ENCODE data around the gene NFE2. TPM values are rescaled to one million over a fixed set of nuclear protein-coding genes. Genes with fewer than 3 reads are reported as not detected.

The NFE2 gene
- total RNA-seq, 4 donors from 2014 or later = 2.5 to 18.6 (median 8.1) TPM

DNA sequence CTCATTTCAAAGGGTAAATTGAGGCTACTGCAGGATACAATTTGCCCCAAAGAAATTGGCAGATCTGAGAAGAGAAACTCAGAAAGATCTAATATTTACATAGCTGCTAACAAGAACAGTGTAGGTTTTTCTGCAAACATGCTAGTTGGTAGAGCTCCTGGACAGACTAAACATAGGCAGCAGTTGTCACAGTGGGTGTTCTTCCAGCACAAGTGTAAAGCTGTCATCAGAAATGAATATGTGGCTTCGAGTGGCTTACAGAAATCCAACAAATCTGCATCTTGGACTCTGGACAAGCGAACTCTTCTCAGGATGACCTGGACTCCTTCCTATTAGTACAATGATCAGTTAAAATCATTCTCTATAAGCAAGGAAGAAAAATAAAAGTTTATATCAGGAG is 26.8 kb downstream of the NFE2 start:
- 63 to 84% methylated on average over 2 of the region's 2 CpGs for WGBS, 2 donors
- H3K4me3 ChIP-seq (ENCODE audit: low read depth, poor library complexity, severe bottlenecking) = no peak overlapping the region
- intact Hi-C loops (cut with DNase I; ENCODE audit: low total_unique reads) = no loop called here
- TF ChIP-seq, protein P1, sequence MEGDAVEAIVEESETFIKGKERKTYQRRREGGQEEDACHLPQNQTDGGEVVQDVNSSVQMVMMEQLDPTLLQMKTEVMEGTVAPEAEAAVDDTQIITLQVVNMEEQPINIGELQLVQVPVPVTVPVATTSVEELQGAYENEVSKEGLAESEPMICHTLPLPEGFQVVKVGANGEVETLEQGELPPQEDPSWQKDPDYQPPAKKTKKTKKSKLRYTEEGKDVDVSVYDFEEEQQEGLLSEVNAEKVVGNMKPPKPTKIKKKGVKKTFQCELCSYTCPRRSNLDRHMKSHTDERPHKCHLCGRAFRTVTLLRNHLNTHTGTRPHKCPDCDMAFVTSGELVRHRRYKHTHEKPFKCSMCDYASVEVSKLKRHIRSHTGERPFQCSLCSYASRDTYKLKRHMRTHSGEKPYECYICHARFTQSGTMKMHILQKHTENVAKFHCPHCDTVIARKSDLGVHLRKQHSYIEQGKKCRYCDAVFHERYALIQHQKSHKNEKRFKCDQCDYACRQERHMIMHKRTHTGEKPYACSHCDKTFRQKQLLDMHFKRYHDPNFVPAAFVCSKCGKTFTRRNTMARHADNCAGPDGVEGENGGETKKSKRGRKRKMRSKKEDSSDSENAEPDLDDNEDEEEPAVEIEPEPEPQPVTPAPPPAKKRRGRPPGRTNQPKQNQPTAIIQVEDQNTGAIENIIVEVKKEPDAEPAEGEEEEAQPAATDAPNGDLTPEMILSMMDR (IDR thresholded peaks at IDR 0.05) = no peak
- TF ChIP-seq POLR2A (IDR thresholded peaks at IDR 0.05) = no peak
- DNase-seq (ENCODE audit: low spot score in 2 of 2) = no peak

DNA sequence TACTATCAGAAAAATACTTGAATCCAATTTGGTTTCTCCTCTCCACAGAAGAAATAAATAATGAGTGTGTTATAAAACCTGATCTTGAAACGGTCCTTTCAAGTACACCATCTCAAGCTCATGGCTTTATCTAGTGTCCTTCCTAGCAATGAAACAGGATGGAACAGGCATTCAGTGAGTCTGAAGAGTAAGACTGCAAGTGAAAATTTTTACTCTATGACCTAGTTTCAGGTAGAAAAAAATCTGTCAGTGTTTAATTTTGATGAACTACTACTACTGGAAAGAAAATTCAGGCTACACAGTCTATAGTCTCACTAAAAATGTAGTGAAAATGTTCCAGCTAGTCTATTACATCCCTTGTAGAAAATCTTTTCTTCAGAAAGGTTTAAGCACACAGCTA is 28.6 kb downstream of the NFE2 start:
- TF ChIP-seq, protein P1 (IDR thresholded peaks at IDR 0.05) = no peak
- no peak for TF ChIP-seq POLR2A (IDR thresholded peaks at IDR 0.05)
- H3K4me3 ChIP-seq (ENCODE audit: low read depth, poor library complexity, severe bottlenecking) = no peak overlapping the region
- DNase-seq (ENCODE audit: low spot score in 2 of 2) = no peak
- WGBS, 2 donors = 28 to 38% methylated on average over 1 of the region's 1 CpG
- intact Hi-C loops (cut with DNase I; ENCODE audit: low total_unique reads) = no loop called here

DNA sequence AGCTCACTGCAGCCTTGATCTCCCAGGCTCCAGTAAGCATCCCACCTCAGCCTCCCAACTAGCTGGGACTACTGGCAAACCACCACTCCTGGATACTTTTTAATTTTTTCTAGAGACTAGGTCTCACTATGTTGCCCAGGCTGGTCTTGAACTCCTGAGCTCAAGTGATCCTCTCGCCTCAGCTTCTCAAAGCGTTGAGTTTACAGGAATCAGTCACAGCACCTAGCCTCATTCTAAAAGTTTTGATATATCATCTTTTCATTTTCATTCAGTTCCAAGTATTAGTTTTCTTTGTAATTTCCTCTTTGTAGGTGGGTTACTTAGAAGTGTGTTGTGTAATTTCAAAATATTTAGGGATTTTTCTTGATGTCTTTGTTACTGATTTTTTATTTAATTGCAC is 30.5 kb downstream of the NFE2 start:
- WGBS, 2 donors = 90 to 98% methylated on average over 2 of the region's 2 CpGs
- intact Hi-C loops (cut with DNase I; ENCODE audit: low total_unique reads) = no loop called here
- H3K4me3 ChIP-seq (ENCODE audit: low read depth, poor library complexity, severe bottlenecking) = no peak overlapping the region
- DNase-seq (ENCODE audit: low spot score in 2 of 2) = no peak
- no peak for TF ChIP-seq POLR2A (IDR thresholded peaks at IDR 0.05)
- TF ChIP-seq, protein P1 (IDR thresholded peaks at IDR 0.05) = no peak

DNA sequence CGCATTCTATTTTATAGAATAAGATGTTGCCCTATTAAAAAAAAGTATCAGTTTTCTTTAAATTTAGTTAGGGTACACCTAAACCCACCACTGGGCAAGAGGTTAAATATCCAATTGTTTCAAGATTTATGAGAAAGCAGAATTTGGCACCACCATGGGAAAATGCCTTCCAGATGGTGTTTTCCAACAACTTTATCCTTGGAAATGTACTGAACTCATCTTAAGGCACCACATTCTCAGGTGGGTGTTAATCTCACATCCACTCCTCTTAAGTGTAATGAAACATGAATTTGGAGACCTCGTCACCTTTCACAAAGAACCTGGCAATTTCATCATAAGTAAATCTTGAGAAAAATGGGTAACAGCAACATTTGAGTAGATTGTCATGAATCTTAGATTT is 34.0 kb downstream of the NFE2 start:
- no peak for DNase-seq (ENCODE audit: low spot score in 2 of 2)
- intact Hi-C loops (cut with DNase I; ENCODE audit: low total_unique reads) = no loop called here
- TF ChIP-seq, protein P1 (IDR thresholded peaks at IDR 0.05) = no peak
- TF ChIP-seq POLR2A (IDR thresholded peaks at IDR 0.05) = no peak
- 91% methylated on average over 2 of the region's 2 CpGs for WGBS, 2 donors
- no peak overlapping the region for H3K4me3 ChIP-seq (ENCODE audit: low read depth, poor library complexity, severe bottlenecking)

DNA sequence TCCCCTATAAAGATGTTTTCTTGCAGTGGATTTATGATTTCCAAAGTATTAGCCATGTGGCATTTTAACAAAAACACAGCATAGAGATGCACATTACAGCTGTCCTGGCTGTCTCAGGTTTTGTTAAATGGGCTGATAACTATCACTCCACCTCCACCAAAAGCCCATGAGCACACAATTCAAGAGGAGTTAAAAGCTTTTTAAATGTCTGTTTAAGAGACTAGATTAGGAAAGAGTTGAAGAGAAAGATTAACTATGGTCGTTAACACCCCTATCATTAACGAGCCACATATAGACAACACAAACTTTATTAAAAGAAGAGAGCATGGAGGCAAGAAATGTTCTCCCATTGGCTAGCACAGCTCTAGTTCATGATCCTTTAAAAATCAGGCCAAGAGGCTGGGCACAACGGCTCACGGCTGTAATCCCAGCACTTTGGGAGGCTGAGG is 35.4 kb downstream of the NFE2 start:
- intact Hi-C loops (cut with DNase I; ENCODE audit: low total_unique reads) = no loop called here
- H3K4me3 ChIP-seq (ENCODE audit: low read depth, poor library complexity, severe bottlenecking) = no peak overlapping the region
- DNase-seq (ENCODE audit: low spot score in 2 of 2) = no peak
- no peak for TF ChIP-seq POLR2A (IDR thresholded peaks at IDR 0.05)
- TF ChIP-seq, protein P1 (IDR thresholded peaks at IDR 0.05) = no peak
- WGBS, 2 donors = 88 to 95% methylated on average over 4 of the region's 4 CpGs

DNA sequence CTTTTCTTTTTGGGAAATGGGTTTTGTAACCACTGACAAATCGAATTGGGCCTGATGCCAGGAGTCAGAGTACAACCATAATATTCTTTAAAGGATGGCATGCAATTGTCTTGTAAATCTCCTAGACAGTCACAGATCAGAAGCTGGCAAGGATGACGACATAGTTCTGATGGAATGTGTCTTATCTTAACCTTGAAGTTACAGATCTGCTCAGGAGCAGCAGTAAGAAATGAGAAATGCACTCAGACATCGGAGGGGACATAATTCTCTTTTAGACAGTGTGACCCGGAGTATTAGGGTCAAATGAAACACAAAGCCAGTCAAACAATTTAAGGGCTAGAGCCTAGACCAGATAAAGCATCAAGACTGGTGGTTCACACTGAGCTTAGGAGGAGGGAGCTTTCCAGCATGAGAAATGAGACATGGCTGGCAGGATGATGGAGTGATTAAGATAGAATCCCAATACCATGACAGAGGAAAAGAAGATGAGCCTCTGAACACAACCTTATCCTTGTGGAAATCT is 38.4 kb downstream of the NFE2 start:
- DNase-seq (ENCODE audit: low spot score in 2 of 2) = no peak
- no peak for TF ChIP-seq POLR2A (IDR thresholded peaks at IDR 0.05)
- TF ChIP-seq, protein P1 (IDR thresholded peaks at IDR 0.05) = no peak
- 39 to 40% methylated on average over 4 of the region's 4 CpGs for WGBS, 2 donors
- H3K4me3 ChIP-seq (ENCODE audit: low read depth, poor library complexity, severe bottlenecking) = no peak overlapping the region
- intact Hi-C loops (cut with DNase I; ENCODE audit: low total_unique reads) = no loop called here

Measured in lower leg skin (tissue), 4 donors.